Measurements from ENCODE around the gene STIP1. TPM values are rescaled to one million over a fixed set of nuclear protein-coding genes. Genes with fewer than 3 reads are reported as not detected.

STIP1 gene
- total RNA-seq, 1 experiment from 2014 or later = 338 TPM

GRCh38 chr11:64176751-64177150 is 9.2 kb upstream of the STIP1 start:
- Histone ChIP-seq H3K9me3 (ENCODE audit: control insufficient read depth, low read depth, low read length) (peaks cover 5% of the 10 kb centered on the region), H2BK12ac (ENCODE audit: insufficient read length, low read depth, low read length) (no peak overlapping the region), H3K14ac (ENCODE audit: insufficient read depth, low read length) (no peak overlapping the region), H3T11ph (ENCODE audit: low read length) (no peak overlapping the region), H3K4ac (ENCODE audit: low read depth, low read length) (no peak overlapping the region), H2AFZ (ENCODE audit: low read length) (no peak overlapping the region), H3K27ac (ENCODE audit: insufficient read length, low read depth, low read length) (no peak overlapping the region), H4K5ac (ENCODE audit: insufficient read length, low read depth, low read length) (no peak overlapping the region), H4K8ac (replicated peaks; ENCODE audit: insufficient read length, low read depth, low read length) (no peak overlapping the region), H3K4me1 (ENCODE audit: insufficient read depth, low read length) (peaks cover 2% of the 10 kb centered on the region; the same call in 1 of the 2 replicates), H3K79me2 (ENCODE audit: insufficient read depth, low read length) (no peaks in the 10 kb centered on the region), H3K27me3 (ENCODE audit: insufficient read depth, low read length) (no peaks in the 10 kb centered on the region; the same call in 1 of the 2 replicates), H3K18ac (ENCODE audit: insufficient read length, low read depth, low read length) (no peak overlapping the region), H4K91ac (ENCODE audit: insufficient read length, low read depth, low read length) (no peak overlapping the region), H3K4me2 (ENCODE audit: insufficient read depth, insufficient read length, low read length) (no peak overlapping the region), H3K23me2 (ENCODE audit: insufficient read length, low read depth, low read length, poor library complexity, severe bottlenecking) (no peaks in the 10 kb centered on the region), H3K9ac (ENCODE audit: extremely low read depth, insufficient read length, low read length) (no peak overlapping the region), H2BK120ac (ENCODE audit: low read depth, low read length, poor library complexity, severe bottlenecking) (no peak overlapping the region), H2BK5ac (ENCODE audit: insufficient read length, low read length) (no peak overlapping the region), H4K20me1 (ENCODE audit: control insufficient read depth, insufficient read depth, insufficient read length) (peaks cover 3% of the 10 kb centered on the region), H3K79me1 (ENCODE audit: insufficient read depth, low read depth, low read length, poor library complexity, severe bottlenecking) (no peaks in the 10 kb centered on the region), H3K23ac (ENCODE audit: insufficient read length, low read depth, low read length) (no peak overlapping the region), H2BK15ac (ENCODE audit: low read depth, low read length) (no peak overlapping the region), H2AK5ac (ENCODE audit: insufficient read length, low read length) (no peak overlapping the region), H3K56ac (ENCODE audit: insufficient read length, low read depth, low read length) (no peak overlapping the region), H2BK20ac (ENCODE audit: low read depth, low read length, poor library complexity, severe bottlenecking) (no peak overlapping the region)
- peaks cover 10% of the 10 kb centered on the region for H3K27me3 Mint-ChIP-seq (ENCODE audit: low read depth)
- peaks cover 26 to 28% (median 27%) of the 10 kb centered on the region in 3 experiments; a peak in 6 of 7 replicates for H3K36me3 Mint-ChIP-seq (ENCODE audit: insufficient read depth in 1 of 3, low read depth in 3 of 3)
- peaks cover 5 to 16% of the 10 kb centered on the region in 2 experiments for H3K4me1 Mint-ChIP-seq
- WGBS (ENCODE audit: extremely low coverage, insufficient read length, low lambda C conversion rate) = no CpG with 5 or more reads among the region's 8 CpGs
- no peak overlapping the region for H3K4me3 Mint-ChIP-seq
- H3K27ac Mint-ChIP-seq = no peak overlapping the region
- DNase-seq = no peak
- peaks cover 10 to 13% of the 10 kb centered on the region in 2 experiments for H3K9me3 Mint-ChIP-seq
- TF ChIP-seq CTCF (conservative IDR thresholded peaks at IDR 0.05) = no peak

All from H9 (cell line).